Epithelial cell of proximal tubule (primary cell): Measurements from ENCODE around the gene MXRA7. TPM values are rescaled to one million over a fixed set of nuclear protein-coding genes. Genes with fewer than 3 reads are reported as not detected.

ENCODE experiments used
- DNase-seq: peaks from one replicate; pipeline ENCODE4 v3.0.0-alpha.2; 2011; ENCODE audit warnings: low read depth
- H3K4me3 ChIP-seq: 2 replicates; pipeline ENCODE4 v1.5.1; 2011; ENCODE audit warnings: low read depth, mild to moderate bottlenecking, low read length
- total RNA-seq: library from RNA; depleted of rRNA; stranded (reverse); fragments of >200 nt; gene quantifications from 2 replicates; pipeline ENCODE4 v1.2.3, GENCODE V29; 2015
- TF ChIP-seq, protein P1 (sequence below): conservative IDR thresholded peaks from 2 replicates; pipeline ENCODE4 v1.5.1; 2012; ENCODE audit warnings: low read depth, mild to moderate bottlenecking, low read length

Gene MXRA7, protein sequence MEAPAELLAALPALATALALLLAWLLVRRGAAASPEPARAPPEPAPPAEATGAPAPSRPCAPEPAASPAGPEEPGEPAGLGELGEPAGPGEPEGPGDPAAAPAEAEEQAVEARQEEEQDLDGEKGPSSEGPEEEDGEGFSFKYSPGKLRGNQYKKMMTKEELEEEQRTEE
- 147 and 167 TPM in 2 replicates for total RNA-seq

- TF ChIP-seq, protein P1, sequence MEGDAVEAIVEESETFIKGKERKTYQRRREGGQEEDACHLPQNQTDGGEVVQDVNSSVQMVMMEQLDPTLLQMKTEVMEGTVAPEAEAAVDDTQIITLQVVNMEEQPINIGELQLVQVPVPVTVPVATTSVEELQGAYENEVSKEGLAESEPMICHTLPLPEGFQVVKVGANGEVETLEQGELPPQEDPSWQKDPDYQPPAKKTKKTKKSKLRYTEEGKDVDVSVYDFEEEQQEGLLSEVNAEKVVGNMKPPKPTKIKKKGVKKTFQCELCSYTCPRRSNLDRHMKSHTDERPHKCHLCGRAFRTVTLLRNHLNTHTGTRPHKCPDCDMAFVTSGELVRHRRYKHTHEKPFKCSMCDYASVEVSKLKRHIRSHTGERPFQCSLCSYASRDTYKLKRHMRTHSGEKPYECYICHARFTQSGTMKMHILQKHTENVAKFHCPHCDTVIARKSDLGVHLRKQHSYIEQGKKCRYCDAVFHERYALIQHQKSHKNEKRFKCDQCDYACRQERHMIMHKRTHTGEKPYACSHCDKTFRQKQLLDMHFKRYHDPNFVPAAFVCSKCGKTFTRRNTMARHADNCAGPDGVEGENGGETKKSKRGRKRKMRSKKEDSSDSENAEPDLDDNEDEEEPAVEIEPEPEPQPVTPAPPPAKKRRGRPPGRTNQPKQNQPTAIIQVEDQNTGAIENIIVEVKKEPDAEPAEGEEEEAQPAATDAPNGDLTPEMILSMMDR: no peak
- peak within 1 kb of the TSS; percentile 73 for H3K4me3 ChIP-seq
- no peak for DNase-seq
Observed at GRCh38 chr17:76710863-76711611, at the start of gene MXRA7. Gene MXRA7 (minus strand): TSS chr17:76710965. CDS start chr17:76710946, 19 bp downstream.

DNA sequence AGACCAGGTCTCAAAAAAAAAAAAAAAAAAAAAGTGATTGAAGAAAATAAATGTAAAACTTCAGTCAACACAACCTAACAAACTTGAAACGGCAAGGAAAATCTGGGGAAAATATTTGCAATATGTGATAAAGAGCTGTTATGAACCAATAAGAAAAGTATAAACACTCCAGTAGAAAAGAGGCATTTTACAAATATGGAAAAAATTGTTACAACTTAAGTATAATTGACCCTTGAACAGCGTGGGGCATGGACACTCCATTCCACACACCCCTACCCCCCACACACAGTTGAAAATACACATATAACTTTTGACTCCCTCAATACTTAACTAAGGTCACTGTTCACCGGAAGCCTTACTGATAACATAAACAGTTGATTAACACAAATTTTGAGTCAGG, 47.8 kb upstream of the MXRA7 start:
- DNase-seq: no peak
- no peak overlapping the region for H3K4me3 ChIP-seq
- TF ChIP-seq, protein P1: no peak

- TF ChIP-seq, protein P1: no peak
- no peak overlapping the region for H3K4me3 ChIP-seq
- no peak for DNase-seq
Observed at GRCh38 chr17:76757256-76757655, 46.5 kb upstream of the MXRA7 start.

GRCh38 chr17:76755285-76755684, 44.5 kb upstream of the MXRA7 start:
- no peak overlapping the region for H3K4me3 ChIP-seq
- TF ChIP-seq, protein P1: no peak
- no peak for DNase-seq

- TF ChIP-seq, protein P1: no peak
- no peak overlapping the region for H3K4me3 ChIP-seq
- no peak for DNase-seq
Observed at GRCh38 chr17:76753061-76753961, 42.5 kb upstream of the MXRA7 start.

DNA sequence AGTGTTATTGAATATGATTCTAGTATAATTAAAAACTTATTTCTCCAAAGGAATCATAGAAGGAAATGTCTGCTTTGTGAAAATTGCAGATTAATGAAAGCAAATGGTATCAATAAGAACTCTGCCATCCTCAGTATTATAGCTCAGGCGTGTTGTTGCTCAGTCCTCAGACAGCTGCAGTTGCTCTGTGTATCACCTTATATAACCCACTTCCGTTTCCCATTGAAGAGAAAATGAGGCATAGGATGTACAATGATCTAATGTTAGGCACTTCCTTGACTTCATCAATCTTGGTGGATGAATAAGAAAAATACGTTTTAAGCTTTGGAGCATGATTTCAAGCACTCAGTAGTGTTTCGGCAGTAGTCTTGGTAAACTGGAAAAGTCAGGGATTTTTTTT, 41.2 kb upstream of the MXRA7 start:
- DNase-seq: no peak
- TF ChIP-seq, protein P1: no peak
- no peak overlapping the region for H3K4me3 ChIP-seq
